Neural cell (in vitro differentiated cells): ENCODE data around the gene ESPL1.

Source experiments
- CTCF ChIP-seq: fragments of 450-650 bp; IDR thresholded peaks from 2 replicates; pipeline ENCODE4 v1.5.1; 2014; ENCODE audit warnings: antibody characterized with exemption, mild to moderate bottlenecking, moderate library complexity; ENCODE audit not compliant: poor library complexity, severe bottlenecking
- EP300 ChIP-seq: fragments of 450-650 bp; conservative IDR thresholded peaks from 2 replicates; pipeline ENCODE4 v1.6.1; 2014; ENCODE audit warnings: antibody characterized with exemption, mild to moderate bottlenecking, moderate library complexity; ENCODE audit not compliant: poor library complexity, severe bottlenecking
- POLR2AphosphoS5 ChIP-seq: IDR thresholded peaks from 2 replicates; pipeline ENCODE4 v1.6.1; 2012
- REST ChIP-seq: IDR thresholded peaks from 2 replicates; pipeline ENCODE4 v1.6.1; 2012; ENCODE audit warnings: borderline replicate concordance
- TAF1 ChIP-seq: IDR thresholded peaks from 2 replicates; pipeline ENCODE4 v1.6.1; 2012; ENCODE audit warnings: low read depth

GRCh38 chr12:53295891-53296219 lies 27.8 kb downstream of the ESPL1 start:
- TF ChIP-seq CTCF: no peak
- no peak for TF ChIP-seq POLR2AphosphoS5
- no peak for TF ChIP-seq REST
- no peak for TF ChIP-seq TAF1
- TF ChIP-seq EP300: no peak
